ENCODE measurements around the gene SEC14L6.

Gene SEC14L6

GRCh38 chr22:30535182-30535581, 11.4 kb downstream of the SEC14L6 start:
- DNase-seq: no peak

- DNase-seq: no peak
These were observed 14.6 kb downstream of the SEC14L6 start for GRCh38 chr22:30531651-30532608.

- no peak for DNase-seq
These were observed 19.9 kb downstream of the SEC14L6 start for GRCh38 chr22:30526656-30527055.

GRCh38 chr22:30523646-30524489, 22.7 kb downstream of the SEC14L6 start:
- no peak for DNase-seq

GRCh38 chr22:30521368-30522156, 25.0 kb downstream of the SEC14L6 start:
- no peak for DNase-seq

- no peak for DNase-seq
These were observed 26.6 kb downstream of the SEC14L6 start for GRCh38 chr22:30519842-30520425.

- no peak for DNase-seq
These were observed 29.8 kb downstream of the SEC14L6 start for GRCh38 chr22:30516731-30517130.

GRCh38 chr22:30516273-30516672, 30.3 kb downstream of the SEC14L6 start:
- DNase-seq: no peak

- DNase-seq: no peak
These were observed 32.3 kb downstream of the SEC14L6 start for GRCh38 chr22:30514252-30514651.

GRCh38 chr22:30513462-30513861, 33.1 kb downstream of the SEC14L6 start:
- DNase-seq: no peak

- DNase-seq: no peak
These were observed 34.6 kb downstream of the SEC14L6 start for GRCh38 chr22:30511911-30512310.

GRCh38 chr22:30511109-30511508, 35.4 kb downstream of the SEC14L6 start:
- no peak for DNase-seq

GRCh38 chr22:30508216-30508615, 38.3 kb downstream of the SEC14L6 start:
- no peak for DNase-seq

- DNase-seq: no peak
These were observed 38.9 kb downstream of the SEC14L6 start for GRCh38 chr22:30507670-30508069.

GRCh38 chr22:30506507-30506968, 40.0 kb downstream of the SEC14L6 start:
- DNase-seq: no peak

- DNase-seq: no peak
These were observed 43.0 kb downstream of the SEC14L6 start for GRCh38 chr22:30503551-30503950.

- DNase-seq: no peak
These were observed 43.6 kb downstream of the SEC14L6 start for GRCh38 chr22:30502911-30503310.

GRCh38 chr22:30502153-30502552, 44.4 kb downstream of the SEC14L6 start:
- no peak for DNase-seq

- DNase-seq: no peak
These were observed 45.9 kb downstream of the SEC14L6 start for GRCh38 chr22:30500628-30501027.

- DNase-seq: no peak
These were observed 48.9 kb downstream of the SEC14L6 start for GRCh38 chr22:30497466-30498150.

- DNase-seq: no peak
These were observed 51.3 kb downstream of the SEC14L6 start for GRCh38 chr22:30495041-30495784.
